Subcutaneous preadipocyte (primary cell): ENCODE measurements around the gene GRK2. TPM values are rescaled to one million over a fixed set of nuclear protein-coding genes. Genes with fewer than 3 reads are reported as not detected.

Source experiments
- total RNA-seq: library from RNA; depleted of rRNA; stranded (reverse); fragments of >200 nt; gene quantifications from 2 replicates; pipeline ENCODE4 v1.2.3, GENCODE V29; 2012

Gene GRK2
- 23.9 and 32.3 TPM in 2 replicates for total RNA-seq

DNA sequence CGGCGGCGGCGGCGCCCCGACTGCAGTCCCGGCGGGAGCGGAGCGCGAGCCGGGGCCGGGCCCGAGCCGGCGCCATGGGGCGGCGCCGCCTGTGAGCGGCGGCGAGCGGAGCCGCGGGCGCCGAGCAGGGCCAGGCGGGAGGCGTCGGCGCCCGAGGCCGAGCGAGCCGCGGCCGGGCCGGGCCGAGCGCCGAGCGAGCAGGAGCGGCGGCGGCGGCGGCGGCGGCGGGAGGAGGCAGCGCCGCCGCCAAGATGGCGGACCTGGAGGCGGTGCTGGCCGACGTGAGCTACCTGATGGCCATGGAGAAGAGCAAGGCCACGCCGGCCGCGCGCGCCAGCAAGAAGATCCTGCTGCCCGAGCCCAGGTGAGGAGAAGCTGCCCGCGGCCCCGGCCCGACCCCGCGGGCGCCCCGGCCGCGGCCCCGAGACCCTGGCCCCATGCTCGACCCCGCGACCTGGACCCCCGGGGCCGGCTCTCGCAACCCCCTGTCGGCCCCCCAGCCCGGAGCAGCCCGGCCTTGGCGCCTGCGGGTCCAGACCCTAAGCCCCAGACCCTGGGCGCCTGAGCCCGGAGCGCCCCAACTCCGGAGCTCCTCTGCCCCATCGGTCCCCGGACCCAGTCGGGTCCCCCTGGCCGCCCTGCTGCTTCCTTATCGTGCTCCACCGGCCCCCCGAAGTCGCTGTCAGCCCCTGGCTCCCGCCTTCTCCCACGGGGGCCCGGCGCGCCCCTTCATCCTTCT lies at the start of gene GRK2:
GRK2 (plus strand) TSS at position 25 of the 739 bp plus-strand sequence; CDS start at position 252, 227 bp downstream.

DNA sequence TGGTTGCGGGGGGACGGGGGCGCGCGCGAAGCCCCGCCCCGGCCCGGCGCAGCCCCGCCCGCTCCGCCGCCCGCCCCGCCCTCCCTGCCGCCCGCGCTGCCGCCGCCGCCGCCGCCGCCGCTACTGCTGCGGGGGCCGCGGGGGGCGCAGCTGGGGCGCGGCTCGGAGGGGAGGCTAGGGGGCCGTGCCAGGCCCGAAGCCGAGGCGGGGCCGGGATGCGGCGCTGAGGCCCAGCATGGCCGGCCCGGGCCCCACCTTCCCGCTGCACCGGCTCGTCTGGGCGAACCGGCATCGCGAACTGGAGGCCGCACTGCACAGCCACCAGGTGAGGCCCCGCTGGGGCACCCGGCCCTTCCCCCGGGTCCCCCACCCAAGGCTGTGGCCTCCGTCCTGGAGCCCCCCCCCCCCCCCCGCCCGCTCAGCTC lies 23.0 kb downstream of the GRK2 start, which contains the start of gene ANKRD13D:
ANKRD13D (plus strand) TSS at position 78 of the 425 bp plus-strand sequence; CDS start at position 236, 158 bp downstream.

DNA sequence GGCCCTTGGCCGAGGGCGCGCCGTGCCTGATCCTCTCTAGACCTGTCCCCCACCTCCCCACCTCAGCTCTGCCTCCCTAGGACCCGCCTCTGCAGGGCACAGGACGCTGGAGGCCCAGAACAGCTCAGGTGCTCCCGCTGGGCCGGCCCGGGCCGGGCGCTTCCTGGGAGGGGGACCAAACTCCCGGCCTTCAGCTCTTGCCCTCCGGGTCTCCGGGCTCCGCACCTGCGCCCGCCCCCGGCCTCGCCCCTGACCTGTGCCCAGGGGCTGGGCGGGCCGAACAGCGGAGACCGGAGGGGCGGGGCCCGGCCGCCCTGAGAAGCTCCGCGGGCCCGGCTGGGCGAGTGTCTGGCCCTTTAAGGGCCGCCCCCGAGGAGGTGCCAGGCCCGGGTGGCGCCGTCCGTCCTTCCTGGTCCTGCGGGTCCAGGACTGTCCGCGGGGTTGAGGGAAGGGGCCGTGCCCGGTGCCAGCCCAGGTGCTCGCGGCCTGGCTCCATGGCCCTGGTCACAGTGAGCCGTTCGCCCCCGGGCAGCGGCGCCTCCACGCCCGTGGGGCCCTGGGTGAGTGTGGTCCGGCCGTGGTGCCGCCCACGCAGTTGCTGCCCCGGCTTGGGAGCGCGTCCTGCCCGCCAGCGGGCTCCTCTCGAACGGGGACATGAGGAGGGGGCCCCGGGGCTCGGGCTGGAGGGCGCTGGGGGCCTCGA lies 37.0 kb downstream of the GRK2 start, which contains the start of gene SSH3:
SSH3 (plus strand) TSS at position 399 of the 703 bp plus-strand sequence; CDS start at position 495, 96 bp downstream.

Other genes with a start within 250 kb of the GRK2 start
- under 0.01 TPM in 2 replicates for gene SYT12, start 243.3 kb upstream of the GRK2 start, total RNA-seq
- 3.5 and 4.4 TPM in 2 replicates for gene RHOD, start 209.6 kb upstream of the GRK2 start, total RNA-seq
- gene KDM2A, start 147.2 kb upstream of the GRK2 start, total RNA-seq: 35.6 and 47.9 TPM in 2 replicates
- 30.9 and 39.7 TPM in 2 replicates for gene ANKRD13D, start 22.8 kb downstream of the GRK2 start, total RNA-seq
- gene SSH3, start 37.1 kb downstream of the GRK2 start, total RNA-seq: 10.3 and 11.3 TPM in 2 replicates
- 32.5 and 39.7 TPM in 2 replicates for gene POLD4, start 87.1 kb downstream of the GRK2 start, total RNA-seq
- gene CLCF1, start 107.1 kb downstream of the GRK2 start, total RNA-seq: 3.3 and 4.4 TPM in 2 replicates
- gene RAD9A, start 125.5 kb downstream of the GRK2 start, total RNA-seq: 5.9 and 7.6 TPM in 2 replicates
- 169 and 226 TPM in 2 replicates for gene PPP1CA, start 135.4 kb downstream of the GRK2 start, total RNA-seq
- not detected in 2 replicates for gene TBC1D10C, start 137.6 kb downstream of the GRK2 start, total RNA-seq
- under 0.01 TPM in 2 replicates for gene CARNS1, start 149.2 kb downstream of the GRK2 start, total RNA-seq
- gene RPS6KB2, start 162.0 kb downstream of the GRK2 start, total RNA-seq: 42.3 and 50.2 TPM in 2 replicates
- gene PTPRCAP, start 171.2 kb downstream of the GRK2 start, total RNA-seq: 0.78 and 1.1 TPM in 2 replicates
- 90.9 and 94.4 TPM in 2 replicates for gene CORO1B, start 177.0 kb downstream of the GRK2 start, total RNA-seq
- gene GPR152, start 186.3 kb downstream of the GRK2 start, total RNA-seq: under 0.01 TPM in 1 of 2 replicates, not detected in the other
- gene CABP4, start 188.9 kb downstream of the GRK2 start, total RNA-seq: not detected in 2 replicates
- 9.4 and 10.3 TPM in 2 replicates for gene TMEM134, start 202.8 kb downstream of the GRK2 start, total RNA-seq
- gene AIP, start 216.6 kb downstream of the GRK2 start, total RNA-seq: 44.8 and 69.1 TPM in 2 replicates
- gene PITPNM1, start 238.9 kb downstream of the GRK2 start, total RNA-seq: 15.1 and 24.6 TPM in 2 replicates
- 12.5 and 16.4 TPM in 2 replicates for gene CDK2AP2, start 241.7 kb downstream of the GRK2 start, total RNA-seq